A549 (cell line): ENCODE results near the gene EFCAB8. TPM values are rescaled to one million over a fixed set of nuclear protein-coding genes. Genes with fewer than 3 reads are reported as not detected.

Source experiments
- ATAC-seq, 2 experiments: fragments of 200-7000 bp in 1 of 2; fragments of >200 bp in 1 of 2; cut with Nextera tagmentation in 1 of 2; cut with Tn5 transposase in 1 of 2; 3 replicates each; pipeline versions ENCODE4 v1.8.0 to v1.9.1; 2018 to 2020; ENCODE audit warnings: mild to moderate bottlenecking in 1 of 2, moderate library complexity in 1 of 2
- CTCF ChIA-PET: fragments of 300-600 bp; sonication (Branson Sonifier 250); formaldehyde crosslinking; extraction: SDS; loops from one replicate; lab custom pipeline; 2021; ENCODE audit warnings: antibody characterized with exemption, inconsistent platforms; lab: Yijun Ruan, JAX
- POLR2A ChIA-PET: fragments of 350-600 bp; formaldehyde crosslinking; extraction: SDS; loops from one replicate; lab custom pipeline; 2021; ENCODE audit warnings: antibody characterized with exemption, inconsistent platforms; lab: Yijun Ruan, JAX
- DNase-seq, 2 experiments: peaks; one replicate each; pipeline versions ENCODE4 v3.0.0 to v3.0.0-alpha.2; 2011 to 2016; ENCODE audit warnings: low read depth in 1 of 2, low spot score in 1 of 2
- FAIRE-seq: peaks from 2 replicates; lab custom pipeline; 2011; peaks lifted over from hg19 to GRCh38; lab: Jason Lieb, UNC
- H3K27ac ChIP-seq, 2 experiments: fragments of >200 bp; sonication (Bioruptor Twin); formaldehyde crosslinking; 3 replicates each; pipeline ENCODE4 v1.5.1; 2016 to 2017
- H3K4me1 ChIP-seq: fragments of >200 bp; sonication (Bioruptor Twin); formaldehyde crosslinking; 3 replicates; pipeline ENCODE4 v1.6.1; 2016
- H3K4me2 ChIP-seq: fragments of >200 bp; sonication (Bioruptor Twin); formaldehyde crosslinking; 3 replicates; pipeline ENCODE4 v1.6.1; 2016
- H3K4me3 ChIP-seq: fragments of >200 bp; sonication (Bioruptor Twin); formaldehyde crosslinking; 3 replicates; pipeline ENCODE4 v1.5.1; 2016
- H3K9me3 ChIP-seq: fragments of >200 bp; sonication (Bioruptor Twin); formaldehyde crosslinking; 3 replicates; pipeline ENCODE4 v1.6.1; 2016
- BHLHE40 ChIP-seq: IDR thresholded peaks from 2 replicates; pipeline ENCODE4 v1.6.1; 2012; ENCODE audit warnings: low read depth, low read length, inconsistent platforms
- CBX2 ChIP-seq: fragments of 200-600 bp; sonication (generic); IDR thresholded peaks from 2 replicates; pipeline ENCODE4 v1.6.1; 2016; ENCODE audit warnings: low read depth, mild to moderate bottlenecking, borderline replicate concordance
- CBX8 ChIP-seq: fragments of 200-600 bp; sonication (generic); IDR thresholded peaks from 2 replicates; pipeline ENCODE4 v1.6.1; 2016
- CEBPB ChIP-seq, 2 experiments: fragments of >200 bp in 1 of 2; sonication (Bioruptor Twin) in 1 of 2; formaldehyde crosslinking in 1 of 2; IDR thresholded peaks; 2 replicates each; pipeline ENCODE4 v1.6.1; 2012 to 2016
- CHD4 ChIP-seq: fragments of 200-600 bp; sonication (generic); IDR thresholded peaks from 2 replicates; pipeline ENCODE4 v1.6.1; 2016; ENCODE audit warnings: antibody characterized with exemption, mild to moderate bottlenecking, borderline replicate concordance
- EHF ChIP-seq: fragments of 250-450 bp; sonication (Bioruptor Pico); IDR thresholded peaks from 2 replicates; pipeline ENCODE4 v1.5.0; 2020; ENCODE audit warnings: mild to moderate bottlenecking
- EHMT2 ChIP-seq: fragments of 200-600 bp; sonication (generic); IDR thresholded peaks from 2 replicates; pipeline ENCODE4 v1.6.1; 2016; ENCODE audit warnings: antibody characterized with exemption, low read depth, mild to moderate bottlenecking, moderate library complexity
- FOXS1 ChIP-seq: fragments of 250-450 bp; sonication (Bioruptor Pico); IDR thresholded peaks from 2 replicates; pipeline ENCODE4 v1.5.0; 2020; ENCODE audit warnings: mild to moderate bottlenecking, moderate library complexity
- GATA3 ChIP-seq: IDR thresholded peaks from 2 replicates; pipeline ENCODE4 v1.6.1; 2012; ENCODE audit warnings: borderline replicate concordance
- HDAC2 ChIP-seq: fragments of 200-600 bp; sonication (generic); IDR thresholded peaks from 2 replicates; pipeline ENCODE4 v1.6.1; 2016
- HOXB13 ChIP-seq: fragments of 250-450 bp; sonication (Bioruptor Pico); IDR thresholded peaks from 2 replicates; pipeline ENCODE4 v1.5.0; 2020; ENCODE audit warnings: low read depth, mild to moderate bottlenecking, moderate library complexity
- JUN ChIP-seq, 2 experiments: fragments of >200 bp; sonication (Bioruptor Twin); formaldehyde crosslinking; IDR thresholded peaks; 2 replicates in 1 of 2; 3 replicates in 1 of 2; pipeline ENCODE4 v1.6.1; 2016 to 2017
- JUNB ChIP-seq: fragments of >200 bp; sonication (Bioruptor Twin); formaldehyde crosslinking; IDR thresholded peaks from 2 replicates; pipeline ENCODE4 v1.6.1; 2016
- MAZ ChIP-seq: fragments of 150-350 bp; IDR thresholded peaks from 2 replicates; pipeline ENCODE4 v1.6.1; 2014; ENCODE audit warnings: antibody characterized with exemption, low read depth, low read length, borderline replicate concordance
- NFE2L2 ChIP-seq: fragments of 150-350 bp; conservative IDR thresholded peaks from 2 replicates; pipeline ENCODE4 v1.6.1; 2014; ENCODE audit warnings: low read length
- POLR2A ChIP-seq: IDR thresholded peaks from 2 replicates; pipeline ENCODE4 v1.6.1; 2012; ENCODE audit warnings: mild to moderate bottlenecking, low read length
- RARB ChIP-seq: fragments of 250-450 bp; sonication (Bioruptor Pico); IDR thresholded peaks from 2 replicates; pipeline ENCODE4 v1.8.0; 2021; ENCODE audit warnings: mild to moderate bottlenecking, moderate library complexity
- REST ChIP-seq: fragments of 200-600 bp; sonication (generic); IDR thresholded peaks from 2 replicates; pipeline ENCODE4 v1.6.1; 2016; ENCODE audit warnings: antibody characterized with exemption, mild to moderate bottlenecking, moderate library complexity
- TFCP2L1 ChIP-seq: fragments of 250-450 bp; sonication (Bioruptor Pico); IDR thresholded peaks from 2 replicates; pipeline ENCODE4 v1.5.0; 2021; ENCODE audit warnings: mild to moderate bottlenecking
- ZC3H11A ChIP-seq: fragments of 450-650 bp; IDR thresholded peaks from 2 replicates; pipeline ENCODE4 v1.6.1; 2014; ENCODE audit warnings: antibody characterized with exemption, mild to moderate bottlenecking
- ZNF302 ChIP-seq: fragments of 250-450 bp; sonication (Bioruptor Pico); IDR thresholded peaks from 2 replicates; pipeline ENCODE4 v1.9.0; 2021; ENCODE audit warnings: inconsistent platforms, mild to moderate bottlenecking, moderate library complexity
- WGBS: methylation state at CpG from one replicate; pipeline ENCODE4 v1.1.6; 2017; ENCODE audit errors: missing lambda C conversion rate; 5-methylcytosine and 5-hydroxymethylcytosine counted together
- polyA plus RNA-seq, 4 experiments: library from polyadenylated mRNA; depleted of rRNA in 3 of 4; stranded (reverse); fragments of >200 nt; fragmentation: RNase III in 1 of 4; extraction: RNeasy Plus Mini Kit Qiagen cat#74134 plus additional on column Dnase treatment in 1 of 4; gene quantifications; 2 replicates in 3 of 4; 3 replicates in 1 of 4; pipeline ENCODE4 v1.2.3, GENCODE V29; 2011 to 2017
- TF ChIP-seq, protein P1 (sequence below): fragments of 150-350 bp; IDR thresholded peaks from 2 replicates; pipeline ENCODE4 v1.6.1; 2014; ENCODE audit warnings: low read depth, mild to moderate bottlenecking, low read length
- TF ChIP-seq, protein P2 (sequence below): fragments of >200 bp; sonication (Bioruptor Twin); formaldehyde crosslinking; IDR thresholded peaks from 3 replicates; pipeline ENCODE4 v1.6.1; 2016

EFCAB8 gene
- polyA plus RNA-seq, 2 of the 4 experiments (the other 2 are of a cell fraction): not detected

GRCh38 chr20:32875673-32876072 lies 16.9 kb downstream of the EFCAB8 start (continued):
- TF ChIP-seq, protein P1, sequence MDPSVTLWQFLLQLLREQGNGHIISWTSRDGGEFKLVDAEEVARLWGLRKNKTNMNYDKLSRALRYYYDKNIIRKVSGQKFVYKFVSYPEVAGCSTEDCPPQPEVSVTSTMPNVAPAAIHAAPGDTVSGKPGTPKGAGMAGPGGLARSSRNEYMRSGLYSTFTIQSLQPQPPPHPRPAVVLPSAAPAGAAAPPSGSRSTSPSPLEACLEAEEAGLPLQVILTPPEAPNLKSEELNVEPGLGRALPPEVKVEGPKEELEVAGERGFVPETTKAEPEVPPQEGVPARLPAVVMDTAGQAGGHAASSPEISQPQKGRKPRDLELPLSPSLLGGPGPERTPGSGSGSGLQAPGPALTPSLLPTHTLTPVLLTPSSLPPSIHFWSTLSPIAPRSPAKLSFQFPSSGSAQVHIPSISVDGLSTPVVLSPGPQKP: no peak
- TF ChIP-seq HOXB13 (CRISPR knock-in tag): no peak
- no peak for TF ChIP-seq REST
- no peak for TF ChIP-seq FOXS1 (CRISPR knock-in tag)
- TF ChIP-seq CBX8: no peak
- TF ChIP-seq, all 56 proteins: peak for 0

GRCh38 chr20:32877507-32877906 lies 18.8 kb downstream of the EFCAB8 start:
- 74% methylated on average over 5 of the region's 5 CpGs for WGBS
- ATAC-seq (no peak), FAIRE-seq (no peak), DNase-seq (no peak)
- POLR2A ChIA-PET: no interaction called here
- H3K4me3 ChIP-seq: no peak overlapping the region
- no peaks in the 10 kb centered on the region for H3K4me1 ChIP-seq
- H3K4me2 ChIP-seq: no peak overlapping the region
- no peak overlapping the region for H3K27ac ChIP-seq
- H3K9me3 ChIP-seq: no peaks in the 10 kb centered on the region
- TF ChIP-seq TFCP2L1 (CRISPR knock-in tag): no peak
- TF ChIP-seq REST: no peak
- no peak for TF ChIP-seq RARB (CRISPR knock-in tag)
- no peak for TF ChIP-seq CHD4
- TF ChIP-seq, protein P2, sequence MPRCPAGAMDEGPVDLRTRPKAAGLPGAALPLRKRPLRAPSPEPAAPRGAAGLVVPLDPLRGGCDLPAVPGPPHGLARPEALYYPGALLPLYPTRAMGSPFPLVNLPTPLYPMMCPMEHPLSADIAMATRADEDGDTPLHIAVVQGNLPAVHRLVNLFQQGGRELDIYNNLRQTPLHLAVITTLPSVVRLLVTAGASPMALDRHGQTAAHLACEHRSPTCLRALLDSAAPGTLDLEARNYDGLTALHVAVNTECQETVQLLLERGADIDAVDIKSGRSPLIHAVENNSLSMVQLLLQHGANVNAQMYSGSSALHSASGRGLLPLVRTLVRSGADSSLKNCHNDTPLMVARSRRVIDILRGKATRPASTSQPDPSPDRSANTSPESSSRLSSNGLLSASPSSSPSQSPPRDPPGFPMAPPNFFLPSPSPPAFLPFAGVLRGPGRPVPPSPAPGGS: no peak
- TF ChIP-seq JUN (IDR thresholded peaks at IDR 0.05): no peak
- no peak for TF ChIP-seq GATA3
- no peak for TF ChIP-seq MAZ
- TF ChIP-seq ZNF302 (CRISPR knock-in tag): no peak
- TF ChIP-seq POLR2A: no peak
- no peak for TF ChIP-seq EHF
- TF ChIP-seq CBX2: no peak
- no peak for TF ChIP-seq NFE2L2
- no peak for TF ChIP-seq BHLHE40
- TF ChIP-seq ZC3H11A: no peak
- TF ChIP-seq CEBPB (IDR thresholded peaks at IDR 0.05): no peak
- no peak for TF ChIP-seq HDAC2
- TF ChIP-seq JUNB: no peak
- TF ChIP-seq EHMT2: no peak
- CTCF ChIA-PET: interaction anchor here (1.3 to 2.3 kb wide), 2 partner anchors 10 to 99 kb away, joined by 5 read pairs; no protein-coding TSS in a partner anchor
